SK-N-SH treated with all-trans-retinoic acid at 6 μM for 48 hours (cell line): ENCODE data around the gene TMEM141.

Experiments
- ARNTL ChIP-seq: fragments of 450-650 bp; formaldehyde crosslinking; IDR thresholded peaks from 2 replicates; pipeline ENCODE4 v1.5.0; 2020; ENCODE audit warnings: low read depth, mild to moderate bottlenecking, moderate library complexity, borderline replicate concordance
- CSRNP3 ChIP-seq: fragments of 250-450 bp; sonication (Bioruptor Pico); IDR thresholded peaks from 2 replicates; pipeline ENCODE4 v1.5.1; 2021; ENCODE audit warnings: mild to moderate bottlenecking, moderate library complexity
- ISL1 ChIP-seq: fragments of 250-450 bp; sonication (Bioruptor Pico); IDR thresholded peaks from 2 replicates; pipeline ENCODE4 v2.1.2; 2022; ENCODE audit warnings: mild to moderate bottlenecking, moderate library complexity
- PATZ1 ChIP-seq: fragments of 250-450 bp; sonication (Bioruptor Pico); IDR thresholded peaks from 2 replicates; pipeline ENCODE4 v1.8.0; 2020; ENCODE audit warnings: mild to moderate bottlenecking, moderate library complexity, borderline replicate concordance
- POU6F1 ChIP-seq: fragments of 250-450 bp; sonication (Bioruptor Pico); IDR thresholded peaks from 2 replicates; pipeline ENCODE4 v1.8.0; 2021; ENCODE audit warnings: low read depth, mild to moderate bottlenecking, moderate library complexity, borderline replicate concordance
- RARB ChIP-seq: fragments of 250-450 bp; sonication (Bioruptor Pico); IDR thresholded peaks from 2 replicates; pipeline ENCODE4 v1.8.0; 2021; ENCODE audit warnings: mild to moderate bottlenecking, moderate library complexity
- SNAI2 ChIP-seq: fragments of 250-450 bp; sonication (Bioruptor Pico); IDR thresholded peaks from 2 replicates; pipeline ENCODE4 v1.5.0; 2020; ENCODE audit warnings: mild to moderate bottlenecking, moderate library complexity
- ZNF70 ChIP-seq: fragments of 450-650 bp; formaldehyde crosslinking; IDR thresholded peaks from 2 replicates; pipeline ENCODE4 v1.5.0; 2020; ENCODE audit warnings: mild to moderate bottlenecking, moderate library complexity

GRCh38 chr9:136771907-136772415 lies 19.2 kb upstream of the TMEM141 start:
- no peak for TF ChIP-seq CSRNP3 (CRISPR knock-in tag)
- no peak for TF ChIP-seq POU6F1 (CRISPR knock-in tag)
- no peak for TF ChIP-seq RARB (CRISPR knock-in tag)
- TF ChIP-seq ARNTL = no peak
- no peak for TF ChIP-seq ISL1 (CRISPR knock-in tag)
- TF ChIP-seq PATZ1 (CRISPR knock-in tag) = no peak
- TF ChIP-seq SNAI2 (CRISPR knock-in tag) = no peak
- TF ChIP-seq ZNF70 = no peak
